NB4 (cell line): ENCODE results near the gene PRR29.

ENCODE experiments used
- DNase-seq: peaks from one replicate; pipeline ENCODE4 v3.0.0; 2010; ENCODE audit warnings: low read depth
- H3K4me3 ChIP-seq: one replicate; pipeline ENCODE4 v1.5.1; 2011; ENCODE audit warnings: mild to moderate bottlenecking, low read depth, low read length, moderate library complexity
- CTCF ChIP-seq: IDR thresholded peaks from one replicate; pipeline ENCODE4 v1.5.1; 2012; ENCODE audit warnings: low read depth, low read length
- MAX ChIP-seq: IDR thresholded peaks from 2 replicates; pipeline ENCODE4 v1.6.1; 2011; ENCODE audit warnings: low read depth, low read length
- MYC ChIP-seq: IDR thresholded peaks from 2 replicates; pipeline ENCODE4 v1.6.1; 2011; ENCODE audit warnings: low read depth, low read length
- POLR2A ChIP-seq: IDR thresholded peaks from 2 replicates; pipeline ENCODE4 v1.6.1; 2011; ENCODE audit warnings: mild to moderate bottlenecking; ENCODE audit not compliant: insufficient read length; ENCODE audit errors: extremely low read depth

PRR29 gene

DNA sequence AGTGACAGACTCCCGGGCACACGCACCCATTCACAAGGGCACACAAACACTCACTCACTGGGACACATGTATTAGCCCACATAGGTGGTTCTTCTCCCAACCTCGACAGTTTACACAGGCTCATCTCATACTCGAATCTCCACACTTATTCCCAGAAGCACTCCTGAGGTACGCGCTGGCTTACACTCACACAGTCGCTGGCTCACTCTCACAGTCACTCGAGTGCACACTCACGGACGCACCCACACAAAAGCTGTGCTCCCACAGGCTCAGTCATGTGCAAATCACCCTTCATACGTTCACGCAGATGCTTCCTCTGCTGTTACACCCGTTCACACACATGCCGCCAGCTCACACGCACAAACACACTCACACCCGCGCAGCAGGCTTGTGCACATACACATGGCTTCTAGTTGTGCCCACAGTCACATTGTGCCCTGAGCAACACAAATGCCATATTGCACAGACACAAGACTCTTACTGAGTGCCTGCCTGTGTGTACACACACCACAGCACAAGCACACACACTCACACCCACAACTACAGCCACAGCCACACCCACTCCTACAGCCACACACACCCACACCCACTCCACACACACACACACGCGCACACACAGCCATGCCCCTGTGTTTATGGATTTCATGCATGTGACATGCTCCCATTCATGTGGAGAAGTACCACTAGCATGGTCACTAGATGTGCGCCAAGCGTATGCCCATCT is 8.4 kb upstream of the PRR29 start:
- TF ChIP-seq MYC: no peak
- DNase-seq: no peak
- no peak overlapping the region for H3K4me3 ChIP-seq

DNA sequence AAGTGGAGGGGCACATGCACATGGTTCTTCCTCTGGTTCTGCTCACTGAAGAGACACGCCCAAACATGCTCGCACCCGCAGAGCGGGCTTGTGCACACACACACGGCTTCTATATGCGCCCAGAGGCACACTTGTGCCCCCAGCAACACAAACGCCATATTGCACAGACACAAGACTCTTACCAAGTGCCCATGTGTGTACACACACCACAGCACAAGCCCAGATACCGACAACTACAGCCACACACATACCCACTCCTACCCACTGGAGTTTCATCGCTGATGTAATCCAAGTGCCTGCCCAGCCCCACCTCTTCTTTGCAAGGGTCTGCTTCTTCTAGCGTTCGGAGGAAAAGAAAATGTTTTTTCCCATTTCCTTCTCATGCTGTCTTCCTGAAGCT is 6.5 kb upstream of the PRR29 start:
- no peak overlapping the region for H3K4me3 ChIP-seq
- DNase-seq: no peak
- TF ChIP-seq CTCF (no peak), POLR2A (no peak), MYC (no peak), MAX (no peak)

- TF ChIP-seq MYC: no peak
- no peak for TF ChIP-seq POLR2A
- no peak for TF ChIP-seq MAX
- TF ChIP-seq CTCF: no peak
- H3K4me3 ChIP-seq: no peak overlapping the region
- no peak for DNase-seq
Measured at GRCh38 chr17:63993368-63993985, 4.7 kb upstream of the PRR29 start.

- no peak overlapping the region for H3K4me3 ChIP-seq
- TF ChIP-seq CTCF (no peak), MYC (no peak), POLR2A (no peak), MAX (no peak)
- no peak for DNase-seq
Measured at GRCh38 chr17:63995626-63996025, 2.5 kb upstream of the PRR29 start.

GRCh38 chr17:63996430-63997182 is 1.5 kb upstream of the PRR29 start:
- no peak for TF ChIP-seq MAX
- TF ChIP-seq POLR2A: no peak
- no peak for TF ChIP-seq MYC
- TF ChIP-seq CTCF: no peak
- no peak overlapping the region for H3K4me3 ChIP-seq
- no peak for DNase-seq
